HG02763 (cell line): ENCODE results near the gene ZNF526.
"Not testable (repeated sequence)": the region's sequence is repeated elsewhere in the genome, so short reads cannot be mapped to it uniquely, and the experiment has no call there.

ENCODE experiments used
- ATAC-seq: cut with Tn5 transposase; IDR thresholded peaks from one replicate; pipeline ENCODE4 v1.9.1; 2021; ENCODE audit warnings: mild to moderate bottlenecking, moderate library complexity; ENCODE audit not compliant: unreplicated experiment

The ZNF526 gene

DNA sequence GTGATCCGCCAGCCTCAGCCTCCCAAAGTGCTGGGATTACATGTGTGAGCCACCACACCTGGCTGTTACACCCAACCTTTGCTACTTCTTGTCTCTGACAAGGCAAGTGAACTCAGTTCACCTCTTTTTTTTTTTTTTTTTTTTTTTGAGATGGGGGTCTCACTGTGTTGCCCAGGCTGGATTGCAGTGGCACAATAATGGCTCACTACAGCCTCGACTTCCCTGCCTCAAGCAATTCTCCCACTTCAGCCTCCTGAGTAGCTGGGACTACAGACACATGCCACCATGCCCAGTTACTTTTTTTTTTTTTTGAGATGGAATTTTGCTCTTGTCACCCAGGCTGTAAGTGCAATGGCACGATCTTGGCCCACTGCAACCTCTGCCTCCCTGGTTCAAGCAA is 37.7 kb downstream of the ZNF526 start:
- ATAC-seq: not testable (repeated sequence)

DNA sequence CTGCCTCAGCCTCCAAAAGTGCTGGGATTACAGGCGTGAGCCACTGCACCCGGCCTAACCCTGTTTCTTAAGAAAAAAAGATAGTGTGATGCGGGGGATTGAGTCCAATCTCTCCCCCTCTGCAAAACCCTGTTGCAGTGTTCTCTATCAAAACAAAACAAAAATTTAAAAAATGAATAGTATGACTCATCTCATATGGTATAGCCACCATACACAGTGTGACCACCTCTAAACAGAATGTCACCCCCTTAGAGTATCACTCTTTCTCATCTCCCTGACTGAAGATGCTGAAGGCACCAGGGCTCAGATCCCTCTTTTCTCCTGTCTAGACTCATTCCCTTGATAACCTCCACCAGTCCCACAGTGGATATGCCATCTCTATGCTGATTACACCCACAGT is 41.7 kb downstream of the ZNF526 start:
- no peak for ATAC-seq

DNA sequence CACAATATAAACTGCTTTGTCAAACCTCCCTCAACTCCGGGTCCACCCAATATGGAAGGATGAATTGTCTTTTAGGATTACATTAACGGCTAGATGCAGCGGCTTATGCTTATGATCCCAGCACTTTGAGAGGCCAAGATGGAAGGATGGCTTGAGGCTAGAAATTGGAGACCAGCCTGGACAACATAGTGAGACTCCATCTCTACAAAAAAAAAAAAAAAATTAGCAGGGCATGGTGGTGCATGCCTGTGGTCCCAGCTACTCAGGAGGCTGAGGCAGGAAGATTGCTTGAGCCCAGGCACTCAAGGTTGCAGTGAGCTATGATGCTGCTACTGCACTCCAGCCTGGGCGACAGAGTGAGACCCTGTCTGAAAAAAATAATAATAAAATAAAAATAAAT is 46.0 kb downstream of the ZNF526 start:
- ATAC-seq: not testable (repeated sequence)

DNA sequence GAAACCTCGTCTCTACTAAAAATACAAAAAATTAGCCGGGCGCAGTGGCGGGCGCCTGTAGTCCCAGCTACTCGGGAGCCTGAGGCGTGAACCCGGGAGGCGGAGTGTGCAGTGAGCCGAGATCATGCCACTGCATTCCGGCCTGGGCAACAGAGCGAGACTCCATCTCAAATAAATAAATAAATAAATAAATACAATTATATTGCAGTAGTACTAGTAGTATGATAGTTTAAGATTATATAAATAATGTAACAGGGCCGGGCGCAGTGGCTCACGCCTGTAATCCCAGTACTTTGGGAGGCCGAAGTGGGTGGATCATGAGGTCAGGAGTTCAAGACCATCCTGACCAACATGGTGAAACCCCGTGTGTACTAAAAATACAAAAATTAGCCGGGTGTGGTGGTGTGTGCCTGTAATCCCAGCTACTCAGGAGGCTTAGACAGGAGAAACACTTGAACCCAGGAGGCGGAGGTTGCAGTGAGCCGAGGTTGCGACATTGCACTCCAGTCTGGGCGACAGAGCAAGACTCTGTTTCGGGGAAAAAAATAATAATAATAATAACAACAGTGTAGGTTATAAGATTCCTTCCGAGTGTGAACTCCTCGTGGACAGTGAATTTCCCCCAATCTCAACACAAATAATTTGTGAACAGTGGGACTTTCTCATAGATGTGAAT is 47.0 kb downstream of the ZNF526 start:
- ATAC-seq: not testable (repeated sequence)

DNA sequence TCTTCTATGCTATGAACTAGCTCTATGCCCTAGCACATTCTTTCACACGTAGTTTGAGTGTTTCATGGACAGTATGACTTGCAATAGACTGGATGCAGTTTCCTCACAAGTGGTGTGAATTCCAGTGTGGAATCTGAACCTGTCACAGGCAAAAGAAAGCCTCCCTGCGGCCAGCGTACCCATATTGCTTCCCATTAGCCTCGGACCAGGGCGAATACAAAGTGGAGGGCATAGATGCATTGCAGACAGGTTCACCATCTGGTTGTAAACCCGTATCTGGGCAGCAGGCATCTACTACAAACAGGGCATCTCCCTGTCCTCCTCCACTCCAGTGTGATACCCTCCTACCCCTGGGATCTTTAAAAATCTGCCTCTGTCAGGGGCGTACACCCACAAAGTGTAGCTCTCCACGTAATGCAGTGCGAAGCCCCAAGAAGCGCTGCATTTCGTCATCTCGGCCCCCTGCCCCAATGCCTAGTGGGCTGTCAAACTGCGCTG is 47.6 kb downstream of the ZNF526 start:
- ATAC-seq: no peak

DNA sequence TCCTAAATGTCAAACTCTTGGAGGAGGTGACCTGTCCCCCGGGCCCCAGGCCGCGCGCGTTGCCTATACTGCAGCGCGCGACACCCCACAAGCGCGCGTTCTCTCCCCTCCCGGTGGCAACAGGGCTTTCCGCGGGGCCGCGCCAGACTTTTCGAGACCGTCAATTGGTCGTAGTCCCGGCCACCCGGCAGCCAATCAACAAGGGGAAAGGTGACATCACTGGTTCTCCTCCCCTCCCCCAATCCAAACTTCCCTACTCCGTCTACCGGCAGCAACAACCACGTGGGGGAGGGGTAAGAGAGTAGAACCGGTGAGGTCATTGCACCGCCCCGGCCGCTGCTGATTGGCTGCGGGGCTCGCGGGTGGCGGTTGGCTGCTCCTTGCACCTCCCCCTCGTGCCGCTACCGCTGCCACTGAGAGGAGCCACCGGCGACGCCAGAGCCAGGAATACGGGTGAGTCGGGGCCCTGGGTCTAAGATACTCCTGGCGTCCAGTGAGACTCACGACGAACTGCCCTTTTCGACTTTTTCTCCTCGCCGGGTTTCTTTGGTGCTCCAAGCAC is 48.1 kb downstream of the ZNF526 start:
- peak; percentile 53 for ATAC-seq

DNA sequence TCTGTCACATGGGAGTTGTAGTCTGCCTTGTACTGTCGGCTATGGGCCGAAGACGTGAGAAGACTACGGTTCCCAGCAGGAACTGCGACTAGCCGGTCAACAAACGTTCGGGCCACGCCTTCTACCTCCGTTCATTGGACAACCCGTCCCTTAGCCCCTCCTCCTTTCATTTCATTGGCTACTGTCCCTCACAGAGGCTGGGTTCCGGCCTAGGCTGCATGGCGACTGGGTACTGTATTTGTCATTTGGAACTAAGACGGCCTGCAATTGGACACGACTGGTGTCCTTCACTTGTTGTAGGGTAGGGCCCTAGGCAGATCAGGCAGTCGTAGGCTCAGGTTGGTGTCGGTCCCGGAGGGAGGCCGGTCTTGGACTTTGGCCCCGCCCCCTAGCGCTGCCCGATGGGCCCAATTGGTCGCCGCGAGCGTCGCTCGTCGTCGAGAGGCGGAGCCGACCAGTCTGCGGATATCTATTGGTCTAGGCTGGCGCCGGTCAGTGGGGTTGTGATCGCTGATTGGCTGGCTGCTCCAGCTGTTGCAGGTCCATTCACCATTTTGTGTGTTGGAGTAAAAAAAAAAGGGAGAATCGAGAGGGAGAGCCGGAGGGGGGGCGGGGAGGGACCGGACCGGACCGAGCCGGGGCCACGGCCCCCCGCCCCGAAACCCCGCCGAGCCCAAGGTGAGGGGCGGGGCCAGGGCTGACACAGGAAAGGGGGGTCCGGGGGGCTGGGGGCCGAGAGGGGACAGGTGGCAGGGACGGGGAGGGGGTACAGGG is 48.8 kb downstream of the ZNF526 start, which contains the start of gene CIC:
CIC (plus strand) TSS at position 549 of the 774 bp plus-strand sequence. CDS start 2,532 bp downstream, outside the sequence.
- peak; percentile 77 for ATAC-seq

DNA sequence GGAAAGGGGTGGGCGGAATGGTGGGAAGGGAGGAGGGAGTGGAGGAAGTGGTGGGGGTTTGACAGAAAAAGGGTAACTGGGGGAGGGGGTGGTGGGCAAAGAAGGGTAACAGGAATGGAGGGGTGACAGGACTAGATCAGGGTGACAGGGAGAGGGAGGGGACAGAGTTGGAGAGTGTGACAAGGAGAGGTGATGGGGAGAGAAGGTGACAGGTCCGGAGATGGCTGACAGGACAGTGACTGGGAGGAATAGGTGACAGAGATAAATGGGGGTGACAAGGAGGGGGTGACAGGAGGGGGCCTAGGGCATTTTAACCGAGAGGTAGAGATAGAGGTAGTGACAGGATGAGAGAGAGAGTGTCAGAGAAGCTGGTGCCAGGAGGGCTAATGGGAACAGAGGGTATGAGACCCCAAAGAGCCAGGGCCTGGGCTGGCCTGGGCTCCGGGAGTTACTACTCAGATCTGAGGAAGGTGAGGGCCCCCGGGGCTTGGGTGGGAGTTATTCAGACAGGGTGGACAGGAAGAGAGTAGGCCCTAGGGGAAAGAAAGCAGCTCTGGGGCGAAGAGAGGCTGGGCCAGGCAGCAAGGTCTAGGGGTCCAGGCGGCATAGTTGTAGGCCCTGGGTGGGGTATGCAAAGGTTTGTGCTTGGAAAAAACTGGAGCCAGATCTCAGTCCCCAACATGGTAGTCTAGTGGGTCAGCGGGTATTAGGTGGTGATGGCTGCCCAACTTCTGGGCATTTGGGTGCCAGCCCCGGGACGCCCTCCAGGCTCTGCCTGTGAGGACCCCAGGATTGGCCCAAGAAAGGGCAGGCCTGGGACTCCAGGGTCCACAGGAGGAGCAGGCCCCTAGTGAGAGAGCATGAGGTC is 49.6 kb downstream of the ZNF526 start:
- ATAC-seq: no peak

DNA sequence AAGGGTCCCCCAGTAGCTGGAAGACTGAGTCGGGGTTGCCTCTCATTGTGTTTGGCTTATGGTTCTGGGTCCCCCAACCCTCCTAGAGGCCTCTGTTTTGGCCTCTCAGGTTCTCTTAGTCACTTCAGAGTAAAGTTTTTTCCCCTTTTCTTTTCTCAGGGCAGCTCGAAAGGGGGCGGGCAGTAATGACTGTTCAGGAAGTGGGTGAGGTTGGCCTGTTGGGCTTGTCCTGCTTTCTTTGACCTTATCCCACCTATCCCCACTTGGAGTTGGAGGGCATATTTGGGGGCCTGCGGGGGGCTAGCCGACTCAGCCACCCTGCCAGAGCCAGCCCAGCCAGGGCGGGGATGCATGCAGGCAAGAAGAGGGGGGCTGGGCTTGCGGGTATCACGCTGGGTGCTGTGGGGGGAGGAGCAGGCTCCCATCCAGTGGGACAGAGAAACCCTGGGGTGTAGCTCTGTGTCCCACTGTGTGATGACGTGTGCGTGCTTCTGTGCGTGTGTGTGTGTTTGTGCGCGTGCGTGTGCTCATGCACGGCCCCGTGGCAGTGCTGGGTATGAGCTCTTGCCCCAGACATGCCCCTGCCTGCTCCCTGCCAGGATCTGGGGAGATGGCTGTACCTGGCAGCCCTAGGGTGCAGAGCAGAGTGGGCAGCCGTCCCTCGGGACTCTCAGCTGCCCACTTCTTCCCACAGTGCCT is 50.4 kb downstream of the ZNF526 start:
- no peak for ATAC-seq

DNA sequence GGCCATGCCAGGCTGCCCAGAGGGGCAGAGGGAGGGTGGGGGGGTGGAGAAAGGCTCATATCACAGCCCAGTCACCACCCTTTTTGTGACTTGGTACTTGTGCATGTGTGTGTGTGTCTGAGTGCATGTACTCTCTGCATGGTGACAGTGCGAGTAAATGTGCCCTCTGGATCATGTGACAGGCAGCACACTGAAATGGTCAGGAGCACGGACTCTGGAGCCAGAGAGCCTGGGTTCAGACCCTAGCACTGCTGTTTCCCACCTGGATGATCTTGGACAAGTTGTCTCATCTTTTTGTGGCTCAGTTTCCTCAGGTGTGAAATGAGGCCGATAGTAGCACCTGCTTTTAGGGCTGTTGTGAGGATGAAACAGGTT is 50.9 kb downstream of the ZNF526 start:
- no peak for ATAC-seq

DNA sequence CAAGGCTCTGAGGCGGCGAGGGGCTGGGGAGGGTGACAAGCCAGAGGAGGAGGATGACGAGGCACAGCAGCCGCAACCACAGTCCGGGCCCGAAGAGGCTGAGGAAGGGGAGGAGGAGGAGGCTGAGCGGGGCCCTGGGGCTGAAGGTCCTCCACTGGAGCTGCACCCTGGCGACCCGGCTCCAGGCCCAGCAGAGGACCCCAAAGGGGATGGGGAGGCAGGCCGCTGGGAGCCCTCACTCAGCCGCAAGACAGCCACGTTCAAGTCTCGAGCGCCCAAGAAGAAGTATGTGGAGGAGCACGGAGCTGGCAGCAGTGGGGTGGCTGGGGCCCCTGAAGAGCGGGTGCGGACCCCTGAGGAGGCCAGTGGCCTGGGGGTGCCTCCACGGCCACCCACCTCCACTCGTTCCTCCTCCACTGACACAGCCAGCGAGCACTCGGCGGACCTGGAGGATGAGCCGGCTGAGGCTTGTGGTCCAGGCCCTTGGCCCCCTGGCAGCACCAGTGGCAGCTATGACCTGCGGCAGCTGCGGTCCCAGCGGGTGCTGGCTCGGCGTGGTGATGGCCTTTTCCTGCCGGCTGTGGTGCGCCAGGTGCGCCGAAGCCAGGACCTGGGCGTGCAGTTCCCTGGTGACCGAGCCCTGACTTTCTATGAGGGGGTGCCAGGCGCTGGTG is 51.9 kb downstream of the ZNF526 start:
- no peak for ATAC-seq

DNA sequence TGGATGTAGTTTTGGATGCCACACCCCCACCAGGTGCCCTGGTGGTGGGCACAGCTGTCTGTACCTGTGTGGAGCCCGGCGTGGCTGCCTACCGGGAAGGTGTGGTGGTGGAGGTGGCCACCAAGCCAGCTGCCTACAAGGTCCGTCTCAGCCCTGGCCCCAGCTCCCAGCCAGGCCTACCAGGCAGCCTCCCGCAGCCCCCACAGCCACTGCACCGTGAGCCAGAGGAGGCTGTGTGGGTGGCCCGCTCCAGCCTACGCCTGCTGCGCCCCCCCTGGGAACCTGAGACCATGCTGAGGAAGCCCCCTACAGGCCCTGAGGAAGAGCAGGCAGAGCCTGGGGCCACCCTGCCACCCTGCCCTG is 52.4 kb downstream of the ZNF526 start:
- ATAC-seq: no peak

DNA sequence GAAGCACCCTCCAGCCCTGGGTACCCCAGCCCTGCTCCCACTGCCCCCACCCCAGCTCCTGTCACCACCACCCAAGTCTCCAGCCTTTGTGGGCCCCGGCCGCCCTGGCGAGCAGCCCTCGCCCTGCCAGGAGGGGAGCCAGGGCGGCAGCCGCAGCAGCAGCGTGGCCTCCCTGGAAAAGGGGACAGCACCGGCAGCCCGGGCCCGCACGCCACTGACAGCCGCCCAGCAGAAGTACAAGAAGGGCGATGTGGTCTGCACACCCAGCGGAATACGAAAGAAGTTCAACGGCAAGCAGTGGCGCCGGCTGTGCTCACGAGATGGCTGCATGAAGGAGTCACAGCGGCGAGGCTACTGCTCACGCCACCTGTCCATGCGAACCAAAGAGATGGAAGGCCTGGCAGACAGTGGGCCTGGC is 52.9 kb downstream of the ZNF526 start:
- ATAC-seq: no peak

DNA sequence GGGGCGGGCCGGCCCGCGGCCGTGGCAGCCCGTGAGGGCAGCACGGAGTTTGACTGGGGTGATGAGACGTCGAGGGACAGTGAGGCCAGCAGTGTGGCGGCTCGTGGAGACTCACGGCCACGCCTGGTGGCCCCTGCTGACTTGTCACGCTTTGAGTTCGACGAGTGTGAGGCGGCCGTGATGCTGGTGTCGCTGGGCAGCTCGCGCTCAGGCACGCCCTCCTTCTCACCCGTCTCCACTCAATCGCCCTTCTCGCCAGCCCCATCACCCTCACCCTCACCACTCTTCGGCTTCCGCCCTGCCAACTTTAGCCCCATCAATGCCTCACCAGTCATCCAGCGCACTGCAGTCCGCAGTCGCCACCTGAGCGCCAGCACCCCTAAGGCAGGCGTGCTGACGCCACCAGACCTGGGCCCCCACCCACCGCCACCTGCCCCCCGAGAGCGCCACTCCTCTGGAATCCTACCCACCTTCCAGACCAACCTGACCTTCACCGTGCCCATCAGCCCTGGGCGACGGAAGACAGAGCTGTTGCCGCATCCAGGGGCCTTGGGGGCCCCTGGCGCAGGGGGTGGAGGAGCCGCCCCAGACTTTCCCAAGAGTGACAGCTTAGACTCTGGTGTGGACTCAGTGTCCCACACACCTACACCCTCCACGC is 53.4 kb downstream of the ZNF526 start:
- no peak for ATAC-seq

DNA sequence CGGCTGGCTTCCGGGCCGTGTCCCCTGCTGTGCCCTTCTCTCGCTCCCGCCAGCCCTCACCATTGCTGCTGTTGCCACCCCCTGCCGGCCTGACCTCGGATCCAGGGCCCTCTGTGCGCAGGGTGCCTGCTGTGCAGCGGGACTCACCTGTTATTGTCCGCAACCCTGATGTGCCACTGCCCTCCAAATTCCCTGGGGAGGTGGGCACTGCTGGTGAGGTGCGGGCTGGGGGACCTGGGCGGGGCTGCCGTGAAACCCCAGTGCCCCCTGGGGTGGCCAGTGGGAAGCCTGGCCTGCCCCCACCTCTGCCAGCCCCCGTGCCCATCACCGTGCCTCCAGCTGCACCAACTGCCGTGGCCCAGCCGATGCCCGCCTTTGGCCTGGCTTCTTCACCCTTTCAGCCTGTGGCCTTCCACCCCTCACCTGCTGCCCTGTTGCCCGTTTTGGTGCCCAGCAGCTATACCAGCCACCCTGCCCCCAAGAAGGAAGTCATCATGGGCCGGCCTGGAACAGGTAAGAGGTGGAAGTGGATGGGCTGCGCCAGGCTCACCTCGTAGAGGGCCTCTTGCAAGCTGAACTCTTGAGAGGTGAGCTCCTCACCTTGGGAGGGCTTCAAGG is 54.1 kb downstream of the ZNF526 start:
- ATAC-seq: no peak

DNA sequence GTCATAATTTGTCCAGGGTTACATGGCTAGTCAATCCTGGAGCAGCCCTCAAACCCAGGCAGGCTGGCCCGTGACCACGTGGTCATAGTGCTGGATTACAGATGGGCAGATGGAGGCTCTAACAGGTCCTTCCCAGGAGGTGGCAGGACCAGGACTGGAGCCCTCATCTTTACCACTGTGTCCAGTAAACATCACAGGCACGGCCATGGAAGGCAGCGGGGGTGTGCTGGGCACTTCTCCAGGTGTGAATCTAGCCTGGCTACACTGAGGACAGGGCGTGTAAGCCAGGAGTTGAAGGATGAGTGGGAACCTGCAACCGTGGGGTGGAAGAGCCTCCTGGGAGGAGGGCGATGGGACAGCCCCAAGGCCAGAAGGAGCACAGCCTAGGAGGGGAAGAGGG is 55.0 kb downstream of the ZNF526 start:
- ATAC-seq: no peak

DNA sequence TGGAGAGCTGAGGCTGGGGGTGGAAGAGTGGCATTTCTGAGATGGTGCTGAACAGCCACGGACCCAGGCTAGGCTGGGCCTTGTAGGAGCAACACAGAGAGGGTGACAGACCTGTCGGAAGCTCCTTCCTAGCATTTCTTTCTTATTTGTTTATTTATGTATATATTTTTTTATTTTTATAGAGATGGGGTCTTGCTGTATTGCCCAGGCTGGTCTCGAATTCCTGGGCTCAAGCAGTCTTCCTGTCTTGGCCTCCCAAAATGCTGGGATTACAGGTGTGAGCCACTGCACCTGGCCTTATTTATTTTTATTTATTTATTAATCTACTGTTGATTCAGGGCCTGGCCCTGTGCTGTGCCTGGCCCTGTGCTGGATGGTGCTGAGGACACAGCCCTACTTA is 55.4 kb downstream of the ZNF526 start:
- ATAC-seq: no peak

DNA sequence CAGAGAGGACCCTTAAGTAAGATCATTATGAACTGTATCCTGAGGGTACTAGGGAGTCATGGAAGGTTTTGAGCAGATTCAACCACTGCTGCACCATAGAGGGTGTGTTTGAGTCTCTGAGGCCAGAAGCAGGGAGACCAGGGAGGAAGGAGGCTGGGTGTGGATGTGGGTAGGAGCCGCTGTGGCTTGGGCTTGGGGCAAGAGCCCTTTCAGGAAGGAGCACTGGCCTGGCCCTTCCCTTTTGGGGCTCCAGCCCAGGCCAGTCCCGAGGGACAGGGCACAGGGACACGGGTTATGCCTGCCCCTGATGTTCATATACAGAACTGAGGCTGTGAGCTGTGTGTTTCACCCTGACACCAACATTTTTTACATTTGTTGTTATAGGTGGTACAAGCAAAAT is 56.2 kb downstream of the ZNF526 start:
- ATAC-seq: no peak

DNA sequence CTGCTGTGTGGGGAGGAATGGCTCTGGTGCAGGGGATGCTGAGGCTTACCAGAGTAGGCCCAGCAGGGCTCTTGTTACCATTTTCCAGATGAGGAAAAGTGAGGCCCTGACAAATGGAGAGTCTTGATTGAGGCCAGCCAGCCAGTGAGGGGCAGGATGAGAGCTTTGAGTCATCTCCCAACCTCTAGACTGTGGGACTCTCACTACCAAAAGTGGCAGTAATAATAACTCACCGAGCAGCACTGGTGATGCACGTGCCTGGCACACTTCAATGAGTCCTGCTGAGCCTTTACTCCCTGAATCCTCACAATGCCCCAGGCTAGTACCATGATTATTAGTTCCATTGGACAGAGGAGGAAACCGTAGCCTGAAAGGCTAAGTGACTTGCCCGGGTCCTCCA is 56.7 kb downstream of the ZNF526 start:
- ATAC-seq: no peak
